Activated T-cell treated with anti-CD3 and anti-CD28 coated beads, Interleukin-2, amount 50 U/mL, for 1 hour (primary cell): ENCODE measurements around the gene IKZF4.
"Not testable (repeated sequence)": the region's sequence is repeated elsewhere in the genome, so short reads cannot be mapped to it uniquely, and the experiment has no call there.

ENCODE experiments used
- DNase-seq: peaks from one replicate; pipeline ENCODE4 v3.0.0-alpha.2; 2020

The IKZF4 gene

GRCh38 chr12:56040963-56041551 lies 20.2 kb downstream of the IKZF4 start:
- DNase-seq: no peak

GRCh38 chr12:56041552-56042429 lies 20.9 kb downstream of the IKZF4 start, which contains the start of gene RPS26:
Gene RPS26, plus strand, starts transcription at chr12:56041918. Its CDS starts 249 bp downstream, at chr12:56042167.
- DNase-seq: peak; percentile 85

- DNase-seq: not testable (repeated sequence)
Measured at GRCh38 chr12:56042430-56042813, 21.6 kb downstream of the IKZF4 start.

GRCh38 chr12:56042843-56043242 lies 22.0 kb downstream of the IKZF4 start:
- no peak for DNase-seq

- DNase-seq: no peak
Measured at GRCh38 chr12:56046027-56046780, 25.4 kb downstream of the IKZF4 start.

GRCh38 chr12:56053407-56053893 lies 32.6 kb downstream of the IKZF4 start:
- DNase-seq: no peak

- not testable (repeated sequence) for DNase-seq
Measured at GRCh38 chr12:56059964-56060363, 39.1 kb downstream of the IKZF4 start.

GRCh38 chr12:56061982-56062381 lies 41.1 kb downstream of the IKZF4 start:
- DNase-seq: no peak

GRCh38 chr12:56062996-56063395 lies 42.2 kb downstream of the IKZF4 start:
- no peak for DNase-seq

GRCh38 chr12:56071648-56072047 lies 50.8 kb downstream of the IKZF4 start:
- no peak for DNase-seq

- DNase-seq: no peak
Measured at GRCh38 chr12:56074396-56074795, 53.6 kb downstream of the IKZF4 start.

GRCh38 chr12:56077966-56078365 lies 57.1 kb downstream of the IKZF4 start:
- DNase-seq: not testable (repeated sequence)

- no peak for DNase-seq
Measured at GRCh38 chr12:56078427-56078826, 57.6 kb downstream of the IKZF4 start.

GRCh38 chr12:56078931-56079722 lies 58.3 kb downstream of the IKZF4 start:
- peak; percentile 64 for DNase-seq

GRCh38 chr12:56079723-56080555 lies 59.1 kb downstream of the IKZF4 start, which contains the start of gene ERBB3:
Gene ERBB3, plus strand, starts transcription at chr12:56080165. Its CDS starts 136 bp downstream, at chr12:56080301.
- DNase-seq: peak; percentile 80

- DNase-seq: no peak
Measured at GRCh38 chr12:56080556-56081138, 59.8 kb downstream of the IKZF4 start.

GRCh38 chr12:56081393-56082347 lies 60.8 kb downstream of the IKZF4 start:
- DNase-seq: no peak

GRCh38 chr12:56082382-56082781 lies 61.5 kb downstream of the IKZF4 start:
- DNase-seq: no peak

- no peak for DNase-seq
Measured at GRCh38 chr12:56082967-56083366, 62.1 kb downstream of the IKZF4 start.
